CD14-positive monocyte (primary cell): ENCODE results near the gene C12orf57. TPM values are rescaled to one million over a fixed set of nuclear protein-coding genes. Genes with fewer than 3 reads are reported as not detected.
A peak's percentile ranks its signal among the peaks of the same experiment; 100 is the strongest.

ENCODE experiments used
- DNase-seq, 3 donors: peaks; one replicate each; pipeline ENCODE4 v3.0.0-alpha.2; 2011 to 2022
- H2AFZ ChIP-seq: 2 replicates; pipeline ENCODE4 v1.6.0; 2012; ENCODE audit warnings: mild to moderate bottlenecking, low read depth, low read length, inconsistent platforms; ENCODE audit not compliant: insufficient read depth, poor library complexity, severe bottlenecking
- H3K27ac ChIP-seq, 2 donors: 1 replicate in 1 of 2; 2 replicates in 1 of 2; pipeline ENCODE4 v1.5.1; 2012 to 2013; ENCODE audit warnings: low read length in 2 of 2, control low read depth in 1 of 2, inconsistent platforms in 1 of 2, low read depth in 1 of 2, mild to moderate bottlenecking in 1 of 2
- H3K27me3 ChIP-seq, 2 donors: one replicate each; pipeline versions ENCODE4 v1.6.0 to v1.6.1; 2011 to 2013; ENCODE audit warnings: low read length in 2 of 2; ENCODE audit not compliant: control insufficient read depth in 2 of 2, insufficient read depth in 2 of 2
- H3K36me3 ChIP-seq, 2 donors: replicated peaks in 1 of 2; 1 replicate in 1 of 2; 2 replicates in 1 of 2; pipeline versions ENCODE4 v1.5.1 to v1.6.1; 2012 to 2013; ENCODE audit warnings: low read length in 2 of 2, control low read depth in 1 of 2, inconsistent platforms in 1 of 2, mild to moderate bottlenecking in 1 of 2; ENCODE audit not compliant: insufficient read depth in 2 of 2, control insufficient read depth in 1 of 2
- H3K4me1 ChIP-seq, 2 donors: 1 replicate in 1 of 2; 2 replicates in 1 of 2; pipeline versions ENCODE4 v1.5.1 to v1.6.1; 2012 to 2013; ENCODE audit warnings: low read length in 2 of 2, control low read depth in 1 of 2, inconsistent platforms in 1 of 2, mild to moderate bottlenecking in 1 of 2, moderate library complexity in 1 of 2; ENCODE audit not compliant: insufficient read depth in 2 of 2, control insufficient read depth in 1 of 2
- H3K4me2 ChIP-seq: replicated peaks from 2 replicates; pipeline ENCODE3; 2012; ENCODE audit warnings: low read length, moderate library complexity, mild to moderate bottlenecking; ENCODE audit not compliant: poor library complexity, severe bottlenecking; ENCODE audit errors: extremely low read depth
- H3K4me3 ChIP-seq, 3 experiments: fragments of 200-600 bp in 1 of 3; sonication (generic) in 1 of 3; replicated peaks in 1 of 3; 1 replicate in 2 of 3; 2 replicates in 1 of 3; pipeline ENCODE4 v1.5.1; 2011 to 2013; ENCODE audit warnings: low read length in 3 of 3, mild to moderate bottlenecking in 3 of 3, control low read depth in 2 of 3, low read depth in 2 of 3, inconsistent platforms in 1 of 3, moderate library complexity in 1 of 3
- H3K79me2 ChIP-seq: 2 replicates; pipeline ENCODE4 v1.6.0; 2012; ENCODE audit warnings: mild to moderate bottlenecking, control low read depth, inconsistent platforms, low read length, moderate library complexity; ENCODE audit not compliant: insufficient read depth
- H3K9ac ChIP-seq: 2 replicates; pipeline ENCODE4 v1.6.0; 2017; ENCODE audit warnings: low read length, mild to moderate bottlenecking; ENCODE audit not compliant: insufficient read depth, poor library complexity, severe bottlenecking
- H3K9me3 ChIP-seq, 2 donors: replicated peaks in 1 of 2; 1 replicate in 1 of 2; 2 replicates in 1 of 2; pipeline versions ENCODE4 v1.5.1 to v1.6.1; 2012 to 2013; ENCODE audit warnings: low read length in 2 of 2, control low read depth in 1 of 2; ENCODE audit not compliant: control insufficient read depth in 1 of 2, insufficient read depth in 1 of 2
- H4K20me1 ChIP-seq: 2 replicates; pipeline ENCODE4 v1.6.0; 2012; ENCODE audit warnings: mild to moderate bottlenecking, low read length, control low read depth, moderate library complexity; ENCODE audit not compliant: insufficient read depth
- H3K27ac Mint-ChIP-seq, 7 donors: one replicate each; pipeline ENCODE4 v1.8.0; 2020; ENCODE audit warnings: mild to moderate bottlenecking in 7 of 7, mixed read lengths in 7 of 7, moderate library complexity in 6 of 7, inconsistent platforms in 2 of 7
- H3K27me3 Mint-ChIP-seq, 3 donors: one replicate each; pipeline ENCODE4 v1.8.0; 2021 to 2022; ENCODE audit warnings: low read depth in 3 of 3, mild to moderate bottlenecking in 3 of 3, mixed read lengths in 3 of 3, moderate library complexity in 3 of 3, inconsistent platforms in 1 of 3
- H3K36me3 Mint-ChIP-seq, 2 donors: one replicate each; pipeline ENCODE4 v1.8.0; 2020; ENCODE audit warnings: mixed read lengths in 2 of 2, inconsistent platforms in 1 of 2, mild to moderate bottlenecking in 1 of 2
- H3K4me1 Mint-ChIP-seq: one replicate; pipeline ENCODE4 v1.8.0; 2020; ENCODE audit warnings: mild to moderate bottlenecking, mixed read lengths
- H3K4me3 Mint-ChIP-seq, 2 donors: one replicate each; pipeline ENCODE4 v1.8.0; 2020; ENCODE audit warnings: mild to moderate bottlenecking in 2 of 2, mixed read lengths in 2 of 2, moderate library complexity in 1 of 2
- H3K9me3 Mint-ChIP-seq, 7 donors: one replicate each; pipeline ENCODE4 v1.8.0; 2020 to 2022; ENCODE audit warnings: mixed read lengths in 7 of 7, mild to moderate bottlenecking in 6 of 7, moderate library complexity in 6 of 7, inconsistent platforms in 2 of 7
- WGBS: methylation state at CpG from one replicate; pipeline ENCODE4 v1.1.5; 2013; ENCODE audit warnings: missing lambda C conversion rate; ENCODE audit not compliant: insufficient coverage; 5-methylcytosine and 5-hydroxymethylcytosine counted together
- intact Hi-C, 2 donors: fragments of 100-400 bp; cut with micrococcal nuclease; formaldehyde crosslinking; loops; one replicate each; pipeline versions ENCODE4 v1.15.0 to v1.15.1; 2023
- polyA plus RNA-seq, 3 donors: library from polyadenylated mRNA; depleted of rRNA in 1 of 3; unstranded in 2 of 3; stranded (reverse) in 1 of 3; fragments of 300-500 nt in 2 of 3; fragments of >200 nt in 1 of 3; fragmentation: Illumina TruSeq in 2 of 3; gene quantifications; 1 replicate in 2 of 3; 2 replicates in 1 of 3; pipeline ENCODE4 v1.2.3, GENCODE V29; 2012 to 2021
- TF ChIP-seq, protein P1 (sequence below): fragments of 200-600 bp; IDR thresholded peaks from one replicate; pipeline ENCODE4 v1.8.0; 2022; ENCODE audit warnings: antibody characterized with exemption, mild to moderate bottlenecking

C12orf57 gene
- polyA plus RNA-seq, 3 donors: 19.1 to 59.2 (median 24.2) TPM

DNA sequence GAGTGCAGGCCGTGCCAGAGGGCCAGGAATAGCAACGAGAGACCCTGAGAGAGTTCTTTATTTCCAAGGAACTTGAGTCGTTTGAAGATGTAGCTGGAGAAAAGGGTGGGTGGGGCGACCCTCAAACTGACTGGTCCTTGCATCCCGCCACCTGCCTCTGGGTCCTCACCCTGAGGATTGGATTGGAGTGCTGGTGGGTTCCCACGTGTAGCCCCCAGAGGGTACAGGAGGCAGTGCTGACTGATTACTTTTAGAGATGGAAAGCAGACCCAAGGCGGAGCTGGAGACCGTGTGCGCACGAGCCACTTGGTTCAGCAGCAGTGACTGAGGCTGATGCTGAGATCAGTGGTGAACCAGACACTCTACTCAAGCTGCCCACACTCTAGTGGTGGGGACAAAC is 33.8 kb downstream of the C12orf57 start:
- H2AFZ ChIP-seq: no peak overlapping the region
- Mint-ChIP-seq H3K36me3 (peaks cover 83 to 92% of the 10 kb centered on the region in 2 donors), H3K4me1 (peaks cover 2% of the 10 kb centered on the region), H3K27ac (peak overlapping the region in 3 of 7 donors; percentile 42 to 55 (median 51)), H3K4me3 (no peak overlapping the region), H3K27me3 (no peaks in the 10 kb centered on the region), H3K9me3 (no peaks in the 10 kb centered on the region)
- no peaks in the 10 kb centered on the region for H3K9me3 ChIP-seq
- intact Hi-C loops: no loop called here
- 91% methylated on average over 7 of the region's 10 CpGs for WGBS
- H3K79me2 ChIP-seq: peaks cover 5% of the 10 kb centered on the region
- no peaks in the 10 kb centered on the region for H3K4me1 ChIP-seq
- H3K27me3 ChIP-seq: no peaks in the 10 kb centered on the region
- no peak overlapping the region for H3K4me3 ChIP-seq
- H3K4me2 ChIP-seq: no peak overlapping the region
- H4K20me1 ChIP-seq: no peaks in the 10 kb centered on the region
- H3K27ac ChIP-seq: no peak overlapping the region
- TF ChIP-seq, protein P1, sequence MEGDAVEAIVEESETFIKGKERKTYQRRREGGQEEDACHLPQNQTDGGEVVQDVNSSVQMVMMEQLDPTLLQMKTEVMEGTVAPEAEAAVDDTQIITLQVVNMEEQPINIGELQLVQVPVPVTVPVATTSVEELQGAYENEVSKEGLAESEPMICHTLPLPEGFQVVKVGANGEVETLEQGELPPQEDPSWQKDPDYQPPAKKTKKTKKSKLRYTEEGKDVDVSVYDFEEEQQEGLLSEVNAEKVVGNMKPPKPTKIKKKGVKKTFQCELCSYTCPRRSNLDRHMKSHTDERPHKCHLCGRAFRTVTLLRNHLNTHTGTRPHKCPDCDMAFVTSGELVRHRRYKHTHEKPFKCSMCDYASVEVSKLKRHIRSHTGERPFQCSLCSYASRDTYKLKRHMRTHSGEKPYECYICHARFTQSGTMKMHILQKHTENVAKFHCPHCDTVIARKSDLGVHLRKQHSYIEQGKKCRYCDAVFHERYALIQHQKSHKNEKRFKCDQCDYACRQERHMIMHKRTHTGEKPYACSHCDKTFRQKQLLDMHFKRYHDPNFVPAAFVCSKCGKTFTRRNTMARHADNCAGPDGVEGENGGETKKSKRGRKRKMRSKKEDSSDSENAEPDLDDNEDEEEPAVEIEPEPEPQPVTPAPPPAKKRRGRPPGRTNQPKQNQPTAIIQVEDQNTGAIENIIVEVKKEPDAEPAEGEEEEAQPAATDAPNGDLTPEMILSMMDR: no peak
- peaks cover 87 to 89% of the 10 kb centered on the region in 2 donors for H3K36me3 ChIP-seq
- H3K9ac ChIP-seq: no peak overlapping the region
- DNase-seq: no peak

DNA sequence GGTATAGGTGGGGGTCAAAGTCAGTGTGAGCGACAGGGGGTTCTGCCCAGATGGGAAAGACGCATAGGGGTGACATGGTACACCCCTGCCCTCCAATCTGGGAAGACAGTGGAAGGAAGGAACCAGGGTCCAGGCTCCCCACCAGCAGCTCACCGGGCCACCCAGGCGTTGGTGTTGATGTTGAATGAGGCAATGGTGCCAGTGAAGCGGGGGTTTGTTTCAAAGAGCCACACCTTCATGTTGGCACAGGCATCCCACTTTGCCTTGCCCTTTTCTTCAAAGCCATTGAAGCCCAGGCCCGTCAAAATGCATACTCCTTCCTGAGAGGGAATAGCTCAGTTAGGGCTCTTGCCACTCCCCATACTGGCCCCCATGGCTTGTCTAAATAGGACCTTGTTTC is 34.4 kb downstream of the C12orf57 start:
- Histone ChIP-seq H3K4me1 (no peaks in the 10 kb centered on the region), H3K36me3 (peaks cover 92 to 94% of the 10 kb centered on the region in 2 donors), H3K4me3 (no peak overlapping the region), H4K20me1 (no peaks in the 10 kb centered on the region), H3K9me3 (no peaks in the 10 kb centered on the region), H3K79me2 (no peaks in the 10 kb centered on the region), H2AFZ (no peak overlapping the region), H3K27ac (no peak overlapping the region), H3K4me2 (no peak overlapping the region), H3K27me3 (no peaks in the 10 kb centered on the region), H3K9ac (no peak overlapping the region)
- intact Hi-C loops: no loop called here
- H3K36me3 Mint-ChIP-seq: peaks cover 89 to 97% of the 10 kb centered on the region in 2 donors
- H3K27ac Mint-ChIP-seq: peak overlapping the region in 2 of 7 donors; percentile 23 to 82
- no peak overlapping the region for H3K4me3 Mint-ChIP-seq
- TF ChIP-seq, protein P1: no peak
- no peak for DNase-seq
- WGBS: 91% methylated on average over 5 of the region's 6 CpGs
- H3K9me3 Mint-ChIP-seq: no peaks in the 10 kb centered on the region
- H3K27me3 Mint-ChIP-seq: no peaks in the 10 kb centered on the region
- H3K4me1 Mint-ChIP-seq: peaks cover 1% of the 10 kb centered on the region
